ENCODE data around the gene AUTS2. TPM values are rescaled to one million over a fixed set of nuclear protein-coding genes. Genes with fewer than 3 reads are reported as not detected.

The AUTS2 gene
- total and polyA plus RNA-seq, 2 of the 8 experiments (the other 6 are each of a cell fraction or from before 2014, with no cell fraction given): 25.9 to 101 TPM

- TF ChIP-seq CTBP2 (IDR thresholded peaks at IDR 0.05; ENCODE audit: borderline replicate concordance, insufficient read depth, insufficient read length, low read length) (no peak), ZNF274 (IDR thresholded peaks at IDR 0.05; ENCODE audit: borderline replicate concordance, extremely low read depth, low read length) (no peak), CBX8 (IDR thresholded peaks at IDR 0.05; ENCODE audit: borderline replicate concordance, low read depth, low read length) (no peak)
Observed at GRCh38 chr7:70230761-70231160, 632.5 kb downstream of the AUTS2 start (continued).
